Epithelial cell of esophagus (primary cell): ENCODE measurements around the gene E2F6.
"Not testable (repeated sequence)": the region's sequence is repeated elsewhere in the genome, so short reads cannot be mapped to it uniquely, and the experiment has no call there.

Experiments used
- DNase-seq: peaks from one replicate; pipeline ENCODE4 v3.0.0; 2010; ENCODE audit warnings: low read depth
- H3K4me3 ChIP-seq: 2 replicates; pipeline ENCODE4 v1.5.1; 2011; ENCODE audit warnings: mild to moderate bottlenecking, low read length, control low read depth
- CTCF ChIP-seq: IDR thresholded peaks from 2 replicates; pipeline ENCODE4 v1.5.1; 2011; ENCODE audit warnings: low read depth, mild to moderate bottlenecking, low read length, control low read depth, inconsistent platforms; ENCODE audit not compliant: insufficient read depth; ENCODE audit errors: missing control alignments

E2F6 gene

GRCh38 chr2:11406267-11406957, 59.5 kb downstream of the E2F6 start:
- TF ChIP-seq CTCF, result no peak
- DNase-seq, result no peak
- no peak overlapping the region for H3K4me3 ChIP-seq

GRCh38 chr2:11405599-11406266, 60.2 kb downstream of the E2F6 start:
- TF ChIP-seq CTCF, result no peak

GRCh38 chr2:11405074-11405406, 60.9 kb downstream of the E2F6 start:
- DNase-seq, H3K4me3 ChIP-seq: not testable (repeated sequence)

More at GRCh38 chr2:11405599-11406266, 60.2 kb downstream of the E2F6 start:
- H3K4me3 ChIP-seq, result no peak overlapping the region
- DNase-seq, result no peak

- DNase-seq, result no peak
- no peak for TF ChIP-seq CTCF
- no peak overlapping the region for H3K4me3 ChIP-seq
Measured at GRCh38 chr2:11404376-11405073, 61.4 kb downstream of the E2F6 start.

GRCh38 chr2:11402436-11402835, 63.5 kb downstream of the E2F6 start:
- no peak for DNase-seq
- TF ChIP-seq CTCF, result no peak

GRCh38 chr2:11399438-11399762, 66.6 kb downstream of the E2F6 start:
- no peak overlapping the region for H3K4me3 ChIP-seq
- no peak for DNase-seq
- TF ChIP-seq CTCF, result no peak

More at GRCh38 chr2:11402436-11402835, 63.5 kb downstream of the E2F6 start:
- H3K4me3 ChIP-seq, result no peak overlapping the region

- TF ChIP-seq CTCF, result no peak
- DNase-seq, result no peak
- H3K4me3 ChIP-seq, result no peak overlapping the region
Measured at GRCh38 chr2:11398750-11399437, 67.1 kb downstream of the E2F6 start.
